ENCODE measurements around the gene ZBTB39. TPM values are rescaled to one million over a fixed set of nuclear protein-coding genes. Genes with fewer than 3 reads are reported as not detected.

The ZBTB39 gene
- total RNA-seq, 2 donors from 2014 or later = 3.0 to 5.9 TPM

GRCh38 chr12:57044889-57045288, 38.5 kb upstream of the ZBTB39 start:
- Histone ChIP-seq H3K4me3 (no peak overlapping the region), H3K9me3 (no peaks in the 10 kb centered on the region), H3K4me1 (no peaks in the 10 kb centered on the region), H3K27me3 (no peaks in the 10 kb centered on the region), H3K36me3 (no peaks in the 10 kb centered on the region), H3K27ac (no peak overlapping the region)
- DNase-seq (ENCODE audit: low spot score) = no peak
- TF ChIP-seq CTCF (IDR thresholded peaks at IDR 0.05) = no peak

- H3K27ac ChIP-seq = no peak overlapping the region
- H3K4me1 ChIP-seq = no peaks in the 10 kb centered on the region
- H3K36me3 ChIP-seq = no peaks in the 10 kb centered on the region
- H3K9me3 ChIP-seq = no peaks in the 10 kb centered on the region
- TF ChIP-seq CTCF (IDR thresholded peaks at IDR 0.05) = no peak
- no peak for DNase-seq (ENCODE audit: low spot score)
- no peak overlapping the region for H3K4me3 ChIP-seq
- no peaks in the 10 kb centered on the region for H3K27me3 ChIP-seq
Observed at GRCh38 chr12:57044468-57044867, 38.1 kb upstream of the ZBTB39 start.

- Histone ChIP-seq H3K36me3 (no peaks in the 10 kb centered on the region), H3K4me1 (no peaks in the 10 kb centered on the region), H3K4me3 (no peak overlapping the region), H3K9me3 (no peaks in the 10 kb centered on the region), H3K27me3 (no peaks in the 10 kb centered on the region), H3K27ac (no peak overlapping the region)
- no peak for TF ChIP-seq CTCF (IDR thresholded peaks at IDR 0.05)
- no peak for DNase-seq (ENCODE audit: low spot score)
Observed at GRCh38 chr12:57042695-57043094, 36.3 kb upstream of the ZBTB39 start.

GRCh38 chr12:57040750-57041149, 34.4 kb upstream of the ZBTB39 start:
- Histone ChIP-seq H3K27me3 (no peaks in the 10 kb centered on the region), H3K9me3 (no peaks in the 10 kb centered on the region), H3K4me1 (no peaks in the 10 kb centered on the region), H3K36me3 (no peaks in the 10 kb centered on the region), H3K27ac (no peak overlapping the region), H3K4me3 (no peak overlapping the region)
- no peak for DNase-seq (ENCODE audit: low spot score)
- TF ChIP-seq CTCF (IDR thresholded peaks at IDR 0.05) = no peak

- no peaks in the 10 kb centered on the region for H3K9me3 ChIP-seq
- no peak overlapping the region for H3K27ac ChIP-seq
- H3K4me1 ChIP-seq = no peaks in the 10 kb centered on the region
- H3K36me3 ChIP-seq = no peaks in the 10 kb centered on the region
- no peak for DNase-seq (ENCODE audit: low spot score)
- H3K4me3 ChIP-seq = no peak overlapping the region
- TF ChIP-seq CTCF (IDR thresholded peaks at IDR 0.05) = no peak
- H3K27me3 ChIP-seq = no peaks in the 10 kb centered on the region
Observed at GRCh38 chr12:57040211-57040610, 33.9 kb upstream of the ZBTB39 start.

- DNase-seq (ENCODE audit: low spot score) = no peak
- H3K4me1 ChIP-seq = no peaks in the 10 kb centered on the region
- H3K27me3 ChIP-seq = no peaks in the 10 kb centered on the region
- TF ChIP-seq CTCF (IDR thresholded peaks at IDR 0.05) = no peak
- H3K27ac ChIP-seq = no peak overlapping the region
- H3K9me3 ChIP-seq = no peaks in the 10 kb centered on the region
- H3K36me3 ChIP-seq = no peaks in the 10 kb centered on the region
- no peak overlapping the region for H3K4me3 ChIP-seq
Observed at GRCh38 chr12:57039016-57039798, 32.9 kb upstream of the ZBTB39 start.
